Vagina (tissue), 2 donors: ENCODE results near the gene POM121L2.

Experiments
- POLR2A ChIP-seq, 2 donors: fragments of 450-650 bp; IDR thresholded peaks; one replicate each; pipeline ENCODE4 v1.6.1; 2017; ENCODE audit warnings: antibody characterized with exemption in 2 of 2, mild to moderate bottlenecking in 2 of 2, moderate library complexity in 2 of 2
- POLR2AphosphoS5 ChIP-seq, 2 donors: sonication (generic); formaldehyde crosslinking; IDR thresholded peaks; one replicate each; pipeline ENCODE4 v1.9.0; 2017; ENCODE audit warnings: antibody characterized with exemption in 2 of 2, mild to moderate bottlenecking in 2 of 2, low read depth in 1 of 2; ENCODE audit not compliant: insufficient read depth in 1 of 2
- TF ChIP-seq, protein P1 (sequence below), 3 experiments: fragments of 450-650 bp in 2 of 3; fragments of 200-600 bp in 1 of 3; sonication (generic) in 1 of 3; IDR thresholded peaks; one replicate each; pipeline ENCODE4 v1.5.1; 2017 to 2019; ENCODE audit warnings: antibody characterized with exemption in 3 of 3, mild to moderate bottlenecking in 2 of 3, moderate library complexity in 2 of 3

DNA sequence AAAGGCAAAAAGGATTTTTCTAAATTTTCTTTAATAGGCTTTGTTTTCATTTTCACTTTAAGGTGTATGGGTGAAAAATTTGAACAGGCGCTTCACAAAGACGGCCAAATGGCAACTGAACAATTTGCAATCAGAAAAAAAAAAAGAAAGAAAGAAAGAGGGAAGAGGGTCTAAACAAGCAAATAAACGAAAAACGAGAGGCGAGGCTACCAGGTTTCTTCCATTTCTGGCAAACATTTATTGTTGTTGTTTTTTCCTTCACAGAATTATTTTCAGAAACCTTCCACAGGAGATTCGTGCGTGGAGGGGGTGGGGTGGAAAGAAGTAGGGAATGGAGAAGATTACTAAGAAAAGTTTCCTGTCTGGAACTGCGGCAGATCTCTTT lies 24.3 kb downstream of the POM121L2 start:
- TF ChIP-seq, protein P1, sequence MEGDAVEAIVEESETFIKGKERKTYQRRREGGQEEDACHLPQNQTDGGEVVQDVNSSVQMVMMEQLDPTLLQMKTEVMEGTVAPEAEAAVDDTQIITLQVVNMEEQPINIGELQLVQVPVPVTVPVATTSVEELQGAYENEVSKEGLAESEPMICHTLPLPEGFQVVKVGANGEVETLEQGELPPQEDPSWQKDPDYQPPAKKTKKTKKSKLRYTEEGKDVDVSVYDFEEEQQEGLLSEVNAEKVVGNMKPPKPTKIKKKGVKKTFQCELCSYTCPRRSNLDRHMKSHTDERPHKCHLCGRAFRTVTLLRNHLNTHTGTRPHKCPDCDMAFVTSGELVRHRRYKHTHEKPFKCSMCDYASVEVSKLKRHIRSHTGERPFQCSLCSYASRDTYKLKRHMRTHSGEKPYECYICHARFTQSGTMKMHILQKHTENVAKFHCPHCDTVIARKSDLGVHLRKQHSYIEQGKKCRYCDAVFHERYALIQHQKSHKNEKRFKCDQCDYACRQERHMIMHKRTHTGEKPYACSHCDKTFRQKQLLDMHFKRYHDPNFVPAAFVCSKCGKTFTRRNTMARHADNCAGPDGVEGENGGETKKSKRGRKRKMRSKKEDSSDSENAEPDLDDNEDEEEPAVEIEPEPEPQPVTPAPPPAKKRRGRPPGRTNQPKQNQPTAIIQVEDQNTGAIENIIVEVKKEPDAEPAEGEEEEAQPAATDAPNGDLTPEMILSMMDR (IDR thresholded peaks at IDR 0.05), result no peak
- TF ChIP-seq POLR2AphosphoS5 (IDR thresholded peaks at IDR 0.05; ENCODE audit: insufficient read depth in 1 of 2, low read depth in 1 of 2), result no peak
- no peak for TF ChIP-seq POLR2A (IDR thresholded peaks at IDR 0.05)
